ENCODE data around the gene KIAA1671. TPM values are rescaled to one million over a fixed set of nuclear protein-coding genes. Genes with fewer than 3 reads are reported as not detected.

KIAA1671 gene
- polyA plus RNA-seq, 1 donor (not counting 4 experiments of a cell fraction or from before 2014, with no cell fraction given), result 17.4 TPM

- H3K4me1 ChIP-seq (ENCODE audit: control insufficient read depth, extremely low read depth, insufficient read depth, low read length), result no peaks in the 10 kb centered on the region
- peak in 1 of 3 experiments; percentile 18 for TF ChIP-seq CTCF (optimal IDR thresholded peaks at IDR 0.05 in 1 of 3, IDR thresholded peaks at IDR 0.05 in 1 of 3, conservative IDR thresholded peaks at IDR 0.05 in 1 of 3; ENCODE audit: extremely low read depth in 1 of 3, insufficient read depth in 2 of 3, low read length in 3 of 3)
- no peak for TF ChIP-seq EZH2 (IDR thresholded peaks at IDR 0.05; ENCODE audit: low read length)
- peaks cover 0 to 4% of the 10 kb centered on the region in 2 experiments for H3K36me3 ChIP-seq (ENCODE audit: control insufficient read depth in 2 of 2, extremely low read depth in 1 of 2, insufficient read depth in 2 of 2, low read length in 2 of 2)
- FAIRE-seq, result no peak
- H3K27ac ChIP-seq (ENCODE audit: control insufficient read depth, insufficient read depth, low read length), result no peak overlapping the region
- H3K9me1 ChIP-seq (ENCODE audit: control insufficient read depth, extremely low read depth, insufficient read depth, low read length), result no peaks in the 10 kb centered on the region
- H3K9ac ChIP-seq (ENCODE audit: control insufficient read depth, extremely low read depth, insufficient read depth, low read length), result no peak overlapping the region
- H3K27me3 ChIP-seq (ENCODE audit: control insufficient read depth, extremely low read depth, insufficient read depth, low read length), result no peaks in the 10 kb centered on the region
- no peak overlapping the region for H3K4me2 ChIP-seq (ENCODE audit: control insufficient read depth, extremely low read depth, insufficient read depth, low read depth, low read length)
- H4K20me1 ChIP-seq (ENCODE audit: control insufficient read depth, extremely low read depth, insufficient read depth, low read length), result no peaks in the 10 kb centered on the region
- no peak overlapping the region for H2AFZ ChIP-seq (ENCODE audit: control insufficient read depth, low read length)
- no peaks in the 10 kb centered on the region for H3K9me3 ChIP-seq (ENCODE audit: control insufficient read depth, low read depth, low read length)
- dilution Hi-C loops (cut with MboI; ENCODE audit: extremely low pct_ligation_motif_present, low sequenced_read_pairs), result no loop called here
- H3K4me3 ChIP-seq (ENCODE audit: control insufficient read depth in 2 of 3, extremely low read depth in 1 of 3, insufficient read depth in 2 of 3, low read depth in 1 of 3, low read length in 3 of 3), result no peak overlapping the region
- no peaks in the 10 kb centered on the region for H3K79me2 ChIP-seq (ENCODE audit: control insufficient read depth, insufficient read depth, low read length)
- no peak for DNase-seq (ENCODE audit: low read depth, low spot score)
Observed at GRCh38 chr22:25208743-25209505, 256.4 kb downstream of the KIAA1671 start.

GRCh38 chr22:25210793-25211192, 258.3 kb downstream of the KIAA1671 start:
- H2AFZ ChIP-seq (ENCODE audit: control insufficient read depth, low read length), result no peak overlapping the region
- no peak overlapping the region for H3K4me2 ChIP-seq (ENCODE audit: control insufficient read depth, extremely low read depth, insufficient read depth, low read depth, low read length)
- H3K27ac ChIP-seq (ENCODE audit: control insufficient read depth, insufficient read depth, low read length), result no peak overlapping the region
- H3K36me3 ChIP-seq (ENCODE audit: control insufficient read depth in 2 of 2, extremely low read depth in 1 of 2, insufficient read depth in 2 of 2, low read length in 2 of 2), result peaks cover 0 to 1% of the 10 kb centered on the region in 2 experiments
- no peaks in the 10 kb centered on the region for H4K20me1 ChIP-seq (ENCODE audit: control insufficient read depth, extremely low read depth, insufficient read depth, low read length)
- no peak overlapping the region for H3K9ac ChIP-seq (ENCODE audit: control insufficient read depth, extremely low read depth, insufficient read depth, low read length)
- H3K4me3 ChIP-seq (ENCODE audit: control insufficient read depth in 2 of 3, extremely low read depth in 1 of 3, insufficient read depth in 2 of 3, low read depth in 1 of 3, low read length in 3 of 3), result no peak overlapping the region
- no peak for TF ChIP-seq CTCF (optimal IDR thresholded peaks at IDR 0.05 in 1 of 3, IDR thresholded peaks at IDR 0.05 in 1 of 3, conservative IDR thresholded peaks at IDR 0.05 in 1 of 3; ENCODE audit: extremely low read depth in 1 of 3, insufficient read depth in 2 of 3, low read length in 3 of 3)
- dilution Hi-C loops (cut with MboI; ENCODE audit: extremely low pct_ligation_motif_present, low sequenced_read_pairs), result no loop called here
- H3K4me1 ChIP-seq (ENCODE audit: control insufficient read depth, extremely low read depth, insufficient read depth, low read length), result no peaks in the 10 kb centered on the region
- H3K27me3 ChIP-seq (ENCODE audit: control insufficient read depth, extremely low read depth, insufficient read depth, low read length), result no peaks in the 10 kb centered on the region
- no peaks in the 10 kb centered on the region for H3K9me3 ChIP-seq (ENCODE audit: control insufficient read depth, low read depth, low read length)
- no peaks in the 10 kb centered on the region for H3K79me2 ChIP-seq (ENCODE audit: control insufficient read depth, insufficient read depth, low read length)
- FAIRE-seq, result no peak
- H3K9me1 ChIP-seq (ENCODE audit: control insufficient read depth, extremely low read depth, insufficient read depth, low read length), result no peaks in the 10 kb centered on the region
- no peak for DNase-seq (ENCODE audit: low read depth, low spot score)

Measured in keratinocyte (primary cell).